ENCODE results near the gene TENM4. TPM values are rescaled to one million over a fixed set of nuclear protein-coding genes. Genes with fewer than 3 reads are reported as not detected.

The TENM4 gene
- total and polyA plus RNA-seq, 4 donors, result 0.02 to 0.33 (median 0.14) TPM

DNA sequence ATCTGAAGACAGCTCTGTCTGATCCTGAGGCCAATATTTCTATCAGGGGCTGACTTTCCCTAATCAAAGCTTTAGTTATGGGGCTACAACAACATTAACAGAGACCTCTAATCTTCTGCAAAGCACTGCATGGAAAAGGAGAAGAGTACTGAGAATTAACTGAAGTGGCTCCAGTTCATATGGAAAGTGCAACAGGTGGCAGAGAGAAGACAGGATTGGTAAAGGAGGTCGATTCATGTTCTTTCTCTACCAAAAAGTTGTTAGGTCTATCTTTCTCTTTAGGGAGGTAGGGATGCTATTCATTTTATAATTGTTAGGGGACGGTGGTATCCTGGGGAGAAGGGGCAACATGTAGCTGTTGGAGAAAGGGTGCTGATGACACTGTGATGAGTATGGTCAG is 633.5 kb downstream of the TENM4 start:
- Histone ChIP-seq H3K36me3 (ENCODE audit: control insufficient read depth in 4 of 4, insufficient read depth in 3 of 4, low read depth in 1 of 4, low read length in 3 of 4) (no peaks in the 10 kb centered on the region), H3K4me1 (ENCODE audit: control insufficient read depth in 4 of 4, insufficient read depth in 4 of 4, low read length in 3 of 4) (no peaks in the 10 kb centered on the region), H3K9me3 (ENCODE audit: control insufficient read depth in 4 of 4, low read length in 3 of 4) (no peaks in the 10 kb centered on the region), H3K4me3 (ENCODE audit: low read depth in 1 of 3, low read length in 3 of 3) (no peak overlapping the region), H3K9ac (ENCODE audit: low read depth in 1 of 2, low read length in 2 of 2) (no peak overlapping the region), H3K27ac (ENCODE audit: low read depth in 1 of 2, low read length in 2 of 2) (no peak overlapping the region), H3K27me3 (ENCODE audit: control insufficient read depth in 4 of 4, insufficient read depth in 4 of 4, low read length in 3 of 4) (no peaks in the 10 kb centered on the region)
- no peak for DNase-seq (ENCODE audit: low spot score)
- WGBS, result 91% methylated on average over 2 of the region's 2 CpGs
- TF ChIP-seq JUND (IDR thresholded peaks at IDR 0.05) (no peak), YY1 (IDR thresholded peaks at IDR 0.05) (no peak), TAF1 (conservative IDR thresholded peaks at IDR 0.05) (no peak), FOXA2 (IDR thresholded peaks at IDR 0.05) (no peak), EGR1 (IDR thresholded peaks at IDR 0.05; ENCODE audit: low read depth in 2 of 2) (no peak), RAD21 (IDR thresholded peaks at IDR 0.05) (no peak), HNF4G (IDR thresholded peaks at IDR 0.05) (no peak), SP1 (IDR thresholded peaks at IDR 0.05) (no peak), GABPA (IDR thresholded peaks at IDR 0.05 in 1 of 2, conservative IDR thresholded peaks at IDR 0.05 in 1 of 2) (no peak)
- TF ChIP-seq, protein P1, sequence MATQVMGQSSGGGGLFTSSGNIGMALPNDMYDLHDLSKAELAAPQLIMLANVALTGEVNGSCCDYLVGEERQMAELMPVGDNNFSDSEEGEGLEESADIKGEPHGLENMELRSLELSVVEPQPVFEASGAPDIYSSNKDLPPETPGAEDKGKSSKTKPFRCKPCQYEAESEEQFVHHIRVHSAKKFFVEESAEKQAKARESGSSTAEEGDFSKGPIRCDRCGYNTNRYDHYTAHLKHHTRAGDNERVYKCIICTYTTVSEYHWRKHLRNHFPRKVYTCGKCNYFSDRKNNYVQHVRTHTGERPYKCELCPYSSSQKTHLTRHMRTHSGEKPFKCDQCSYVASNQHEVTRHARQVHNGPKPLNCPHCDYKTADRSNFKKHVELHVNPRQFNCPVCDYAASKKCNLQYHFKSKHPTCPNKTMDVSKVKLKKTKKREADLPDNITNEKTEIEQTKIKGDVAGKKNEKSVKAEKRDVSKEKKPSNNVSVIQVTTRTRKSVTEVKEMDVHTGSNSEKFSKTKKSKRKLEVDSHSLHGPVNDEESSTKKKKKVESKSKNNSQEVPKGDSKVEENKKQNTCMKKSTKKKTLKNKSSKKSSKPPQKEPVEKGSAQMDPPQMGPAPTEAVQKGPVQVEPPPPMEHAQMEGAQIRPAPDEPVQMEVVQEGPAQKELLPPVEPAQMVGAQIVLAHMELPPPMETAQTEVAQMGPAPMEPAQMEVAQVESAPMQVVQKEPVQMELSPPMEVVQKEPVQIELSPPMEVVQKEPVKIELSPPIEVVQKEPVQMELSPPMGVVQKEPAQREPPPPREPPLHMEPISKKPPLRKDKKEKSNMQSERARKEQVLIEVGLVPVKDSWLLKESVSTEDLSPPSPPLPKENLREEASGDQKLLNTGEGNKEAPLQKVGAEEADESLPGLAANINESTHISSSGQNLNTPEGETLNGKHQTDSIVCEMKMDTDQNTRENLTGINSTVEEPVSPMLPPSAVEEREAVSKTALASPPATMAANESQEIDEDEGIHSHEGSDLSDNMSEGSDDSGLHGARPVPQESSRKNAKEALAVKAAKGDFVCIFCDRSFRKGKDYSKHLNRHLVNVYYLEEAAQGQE (IDR thresholded peaks at IDR 0.05), result no peak

DNA sequence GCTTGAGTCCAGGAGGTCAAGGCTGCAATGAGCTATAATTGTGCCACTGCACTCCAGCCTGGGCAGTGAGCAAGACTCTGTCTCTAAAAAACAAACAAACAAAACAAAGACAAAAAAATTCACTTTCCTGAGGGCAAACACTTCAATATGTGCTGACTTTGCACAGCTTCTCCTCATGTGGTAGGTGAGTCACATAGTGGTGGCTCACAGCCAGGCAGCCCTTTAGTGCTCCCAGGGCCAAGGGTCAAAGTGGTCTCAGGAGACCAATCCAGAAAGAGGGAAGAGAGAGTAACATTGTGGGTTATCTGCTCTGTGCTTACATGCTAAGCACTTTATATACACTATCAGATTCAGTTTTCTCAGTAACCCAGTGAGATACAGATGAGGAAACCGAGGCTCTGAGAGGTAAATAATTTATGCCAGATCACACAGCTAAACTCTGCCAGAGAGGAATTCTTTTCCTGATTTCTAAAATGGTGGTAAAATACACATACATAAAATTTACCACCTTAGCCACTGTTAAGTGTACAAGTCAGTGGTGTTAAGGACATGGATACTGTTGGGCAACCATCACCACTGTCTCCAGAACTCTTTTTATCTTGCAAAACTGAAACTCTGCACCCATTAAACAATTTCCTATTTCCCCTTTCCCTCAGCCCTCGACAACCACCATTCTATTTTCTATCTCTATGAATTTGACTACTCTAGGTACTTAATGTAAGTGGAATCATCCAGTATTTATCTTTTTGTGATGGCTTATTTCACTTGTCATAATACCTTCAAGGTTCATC is 634.4 kb downstream of the TENM4 start:
- no peak for DNase-seq (ENCODE audit: low spot score)
- H3K27ac ChIP-seq (ENCODE audit: low read depth in 1 of 2, low read length in 2 of 2), result no peak overlapping the region
- 44% methylated on average over 2 of the region's 2 CpGs for WGBS

More for the DNA sequence above, 634.4 kb downstream of the TENM4 start:
- H3K27me3 ChIP-seq (ENCODE audit: control insufficient read depth in 4 of 4, insufficient read depth in 4 of 4, low read length in 3 of 4), result no peaks in the 10 kb centered on the region
- H3K4me3 ChIP-seq (ENCODE audit: low read depth in 1 of 3, low read length in 3 of 3), result no peak overlapping the region
- no peaks in the 10 kb centered on the region for H3K36me3 ChIP-seq (ENCODE audit: control insufficient read depth in 4 of 4, insufficient read depth in 3 of 4, low read depth in 1 of 4, low read length in 3 of 4)
- TF ChIP-seq RXRA (IDR thresholded peaks at IDR 0.05) (no peak), HNF4A (conservative IDR thresholded peaks at IDR 0.05) (no peak), EGR1 (IDR thresholded peaks at IDR 0.05; ENCODE audit: low read depth in 2 of 2) (no peak), GABPA (IDR thresholded peaks at IDR 0.05 in 1 of 2, conservative IDR thresholded peaks at IDR 0.05 in 1 of 2) (no peak), NR2F2 (IDR thresholded peaks at IDR 0.05) (no peak), RAD21 (IDR thresholded peaks at IDR 0.05) (no peak), SP1 (IDR thresholded peaks at IDR 0.05) (no peak), HNF4G (IDR thresholded peaks at IDR 0.05) (no peak), YY1 (IDR thresholded peaks at IDR 0.05) (no peak), JUND (IDR thresholded peaks at IDR 0.05) (no peak), TAF1 (conservative IDR thresholded peaks at IDR 0.05) (no peak), FOXA2 (IDR thresholded peaks at IDR 0.05) (no peak)
- TF ChIP-seq, protein P2, sequence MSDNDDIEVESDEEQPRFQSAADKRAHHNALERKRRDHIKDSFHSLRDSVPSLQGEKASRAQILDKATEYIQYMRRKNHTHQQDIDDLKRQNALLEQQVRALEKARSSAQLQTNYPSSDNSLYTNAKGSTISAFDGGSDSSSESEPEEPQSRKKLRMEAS (IDR thresholded peaks at IDR 0.05), result no peak
- TF ChIP-seq, protein P3, sequence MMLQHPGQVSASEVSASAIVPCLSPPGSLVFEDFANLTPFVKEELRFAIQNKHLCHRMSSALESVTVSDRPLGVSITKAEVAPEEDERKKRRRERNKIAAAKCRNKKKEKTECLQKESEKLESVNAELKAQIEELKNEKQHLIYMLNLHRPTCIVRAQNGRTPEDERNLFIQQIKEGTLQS (IDR thresholded peaks at IDR 0.05), result no peak
- TF ChIP-seq, protein P1 (IDR thresholded peaks at IDR 0.05), result no peak
- TF ChIP-seq, protein P4, sequence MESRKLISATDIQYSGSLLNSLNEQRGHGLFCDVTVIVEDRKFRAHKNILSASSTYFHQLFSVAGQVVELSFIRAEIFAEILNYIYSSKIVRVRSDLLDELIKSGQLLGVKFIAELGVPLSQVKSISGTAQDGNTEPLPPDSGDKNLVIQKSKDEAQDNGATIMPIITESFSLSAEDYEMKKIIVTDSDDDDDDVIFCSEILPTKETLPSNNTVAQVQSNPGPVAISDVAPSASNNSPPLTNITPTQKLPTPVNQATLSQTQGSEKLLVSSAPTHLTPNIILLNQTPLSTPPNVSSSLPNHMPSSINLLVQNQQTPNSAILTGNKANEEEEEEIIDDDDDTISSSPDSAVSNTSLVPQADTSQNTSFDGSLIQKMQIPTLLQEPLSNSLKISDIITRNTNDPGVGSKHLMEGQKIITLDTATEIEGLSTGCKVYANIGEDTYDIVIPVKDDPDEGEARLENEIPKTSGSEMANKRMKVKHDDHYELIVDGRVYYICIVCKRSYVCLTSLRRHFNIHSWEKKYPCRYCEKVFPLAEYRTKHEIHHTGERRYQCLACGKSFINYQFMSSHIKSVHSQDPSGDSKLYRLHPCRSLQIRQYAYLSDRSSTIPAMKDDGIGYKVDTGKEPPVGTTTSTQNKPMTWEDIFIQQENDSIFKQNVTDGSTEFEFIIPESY (IDR thresholded peaks at IDR 0.05), result no peak
- no peaks in the 10 kb centered on the region for H3K9me3 ChIP-seq (ENCODE audit: control insufficient read depth in 4 of 4, low read length in 3 of 4)
- no peaks in the 10 kb centered on the region for H3K4me1 ChIP-seq (ENCODE audit: control insufficient read depth in 4 of 4, insufficient read depth in 4 of 4, low read length in 3 of 4)
- no peak overlapping the region for H3K9ac ChIP-seq (ENCODE audit: low read depth in 1 of 2, low read length in 2 of 2)
